Measurements from ENCODE around the gene FZD10. TPM values are rescaled to one million over a fixed set of nuclear protein-coding genes. Genes with fewer than 3 reads are reported as not detected.

Gene FZD10
- total and polyA plus RNA-seq, 2 of the 8 experiments (the other 6 are each of a cell fraction or from before 2014, with no cell fraction given), result 0.11 to 0.60 TPM

DNA sequence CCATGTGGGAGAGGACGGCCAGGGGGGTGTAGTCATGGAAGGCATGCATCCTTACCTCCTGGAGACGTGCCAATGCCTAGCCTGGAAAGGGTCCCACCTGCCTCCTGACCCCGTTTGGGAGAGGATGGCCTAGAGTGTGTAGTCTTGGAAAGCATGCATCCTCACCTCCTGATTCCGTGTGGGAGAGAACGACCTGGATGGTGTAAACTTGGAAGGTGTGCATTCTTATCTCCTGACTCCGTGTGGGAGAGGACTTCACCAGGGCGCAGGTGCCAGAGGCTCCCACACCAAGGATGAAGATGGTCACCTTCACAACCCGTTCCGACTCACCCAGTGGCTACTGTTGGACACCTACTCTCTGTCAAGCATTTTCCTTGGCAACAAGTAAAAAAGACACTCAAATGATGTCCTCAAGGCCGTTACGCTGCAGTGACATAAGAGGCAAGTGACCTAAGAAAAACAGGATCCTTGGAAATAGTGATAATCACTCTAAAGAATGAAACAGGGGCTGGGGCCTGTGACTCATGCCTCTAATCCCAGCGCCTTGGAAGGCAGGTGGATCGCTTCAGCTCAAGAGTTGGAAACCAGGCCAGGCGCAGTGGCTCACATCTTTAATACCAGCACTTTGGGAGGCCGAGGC, 37.5 kb upstream of the FZD10 start:
- Histone ChIP-seq H3K4ac (replicated peaks; ENCODE audit: insufficient read length, low read depth, low read length) (no peak overlapping the region), H3K9ac (replicated peaks in 1 of 4; ENCODE audit: extremely low read depth in 1 of 4, low read depth in 3 of 4, low read length in 3 of 4) (no peak overlapping the region), H2BK12ac (ENCODE audit: low read depth, low read length) (no peak overlapping the region), H2BK15ac (ENCODE audit: low read length) (no peak overlapping the region), H4K8ac (ENCODE audit: extremely low read depth, insufficient read depth, low read length) (no peak overlapping the region), H3K18ac (ENCODE audit: extremely low read depth, low read length) (no peak overlapping the region), H3K56ac (replicated peaks; ENCODE audit: insufficient read length, low read depth, low read length) (no peak overlapping the region), H3K4me2 (ENCODE audit: insufficient read depth in 1 of 2, low read depth in 2 of 2, low read length in 2 of 2) (no peak overlapping the region), H3K23me2 (ENCODE audit: low read depth, low read length) (no peaks in the 10 kb centered on the region), H2BK20ac (ENCODE audit: low read length) (no peak overlapping the region), H2BK5ac (ENCODE audit: low read depth, low read length) (no peak overlapping the region), H2AK5ac (ENCODE audit: low read depth, low read length) (no peak overlapping the region), H3K27ac (ENCODE audit: low read depth, low read length) (no peak overlapping the region), H3K4me3 (ENCODE audit: extremely low read depth in 1 of 4, insufficient read depth in 2 of 4, low read depth in 3 of 4, low read length in 4 of 4) (no peak overlapping the region), H3K23ac (ENCODE audit: insufficient read length) (no peak overlapping the region), H3K27me3 (replicated peaks in 1 of 4; ENCODE audit: control insufficient read depth in 3 of 4, extremely low read depth in 1 of 4, insufficient read depth in 3 of 4, low read length in 3 of 4) (peaks cover 0 to 10% (median 4%) of the 10 kb centered on the region in 4 experiments; a peak in 4 of 7 replicates), H2BK120ac (replicated peaks; ENCODE audit: low read depth, low read length) (no peak overlapping the region), H4K91ac (replicated peaks; ENCODE audit: insufficient read length, low read length) (no peak overlapping the region), H3K36me3 (ENCODE audit: control insufficient read depth in 2 of 4, insufficient read depth in 4 of 4, low read length in 3 of 4) (no peaks in the 10 kb centered on the region), H3K9me3 (ENCODE audit: insufficient read depth in 2 of 2, low read depth in 1 of 2, low read length in 1 of 2) (no peaks in the 10 kb centered on the region; a peak in 1 of 4 replicates), H4K5ac (ENCODE audit: insufficient read length, low read depth, low read length) (no peak overlapping the region), H3K79me1 (ENCODE audit: low read depth, low read length) (no peaks in the 10 kb centered on the region), H3K79me2 (ENCODE audit: control insufficient read depth in 1 of 2, insufficient read depth in 2 of 2, low read length in 2 of 2) (no peaks in the 10 kb centered on the region), H2AFZ (ENCODE audit: low read length) (no peak overlapping the region), H4K20me1 (replicated peaks in 1 of 2; ENCODE audit: control insufficient read depth in 1 of 2, insufficient read depth in 2 of 2, low read length in 2 of 2) (no peaks in the 10 kb centered on the region), H3K4me1 (replicated peaks in 1 of 4; ENCODE audit: control insufficient read depth in 3 of 4, insufficient read depth in 4 of 4, low read length in 3 of 4) (no peaks in the 10 kb centered on the region; a peak in 1 of 7 replicates), H3K14ac (ENCODE audit: insufficient read length) (no peak overlapping the region)
- WGBS, 2 experiments (ENCODE audit: extremely low coverage in 1 of 2, insufficient coverage in 1 of 2, insufficient read length in 1 of 2, insufficient replicate concordance in 2 of 2, low coverage in 1 of 2, low lambda C conversion rate in 2 of 2, missing lambda C conversion rate in 1 of 2), result 87% methylated on average over 15 of the region's 15 CpGs; no CpG with 5 or more reads in 1 of the 2 experiments
- POLR2A ChIA-PET (ENCODE audit: partially characterized antibody), result no interaction called here
- no peak for FAIRE-seq
- TF ChIP-seq POLR2A (IDR thresholded peaks at IDR 0.05; ENCODE audit: control extremely low read depth in 1 of 2, low read depth in 2 of 2, low read length in 2 of 2) (no peak), SUZ12 (IDR thresholded peaks at IDR 0.05; ENCODE audit: low read length) (no peak), KDM4A (IDR thresholded peaks at IDR 0.05; ENCODE audit: low read depth, low read length, severe bottlenecking) (no peak), TBP (IDR thresholded peaks at IDR 0.05; ENCODE audit: low read depth, low read length) (no peak), SP2 (IDR thresholded peaks at IDR 0.05; ENCODE audit: low read length) (no peak), CHD2 (IDR thresholded peaks at IDR 0.05; ENCODE audit: low read length) (no peak)
- CTCF ChIA-PET (ENCODE audit: partially characterized antibody), result interaction anchor here (1.5 to 2.2 kb wide), 2 partner anchors 11 to 19 kb away, joined by 4 read pairs; no protein-coding TSS in a partner anchor
- no peak for DNase-seq (ENCODE audit: low read depth in 1 of 2, low spot score in 2 of 2)
